ENCODE results near the gene IL23R.

The IL23R gene

DNA sequence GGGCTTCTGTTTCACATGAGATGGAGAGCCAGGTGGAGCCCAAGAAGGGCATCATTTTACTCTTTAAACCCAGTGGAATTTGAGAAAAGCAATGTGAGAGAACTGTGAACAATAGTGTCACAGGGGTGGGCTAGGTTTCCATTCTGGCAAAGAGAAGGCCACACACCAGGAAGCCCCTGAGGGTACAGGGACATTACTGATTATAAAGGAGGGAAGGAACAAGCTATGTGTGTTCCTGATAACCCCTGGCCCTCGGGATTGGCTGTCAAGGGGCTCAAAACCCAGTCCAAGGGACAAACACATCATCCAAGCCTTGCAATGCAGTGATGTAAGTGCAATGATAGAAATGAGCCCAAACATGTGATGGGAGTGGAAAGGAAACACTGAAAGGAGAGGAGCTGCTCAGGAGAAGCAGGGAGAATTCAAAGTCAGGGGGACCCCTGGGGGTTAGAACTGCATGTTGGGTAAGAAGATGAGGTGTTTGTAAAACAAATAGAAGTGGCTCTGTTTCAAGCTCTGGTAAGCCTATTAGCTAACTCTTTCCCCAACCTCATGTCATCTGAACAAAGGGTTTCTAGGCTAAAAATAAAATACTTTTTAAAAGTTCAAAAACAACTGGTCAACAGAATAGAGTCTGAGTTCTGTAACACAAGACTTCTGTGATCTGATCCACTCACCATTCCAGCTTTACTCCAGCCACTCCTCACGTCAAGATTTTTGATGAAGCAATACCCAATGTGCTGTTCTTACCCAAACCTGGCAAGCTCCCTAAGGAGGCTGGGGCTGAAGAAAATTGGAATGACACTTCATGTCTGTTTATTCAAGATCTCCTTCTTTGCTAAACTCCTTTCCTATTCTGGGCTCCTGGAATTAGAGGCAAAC lies 90.3 kb downstream of the IL23R start:
- Mint-ChIP-seq H3K27me3 (ENCODE audit: low read depth) (no peaks in the 10 kb centered on the region), H3K4me3 (no peak overlapping the region), H3K9me3 (peaks cover 15% of the 10 kb centered on the region), H3K36me3 (ENCODE audit: low read depth) (no peaks in the 10 kb centered on the region), H3K27ac (no peak overlapping the region), H3K4me1 (ENCODE audit: low read depth) (no peaks in the 10 kb centered on the region)
- no peak for DNase-seq (ENCODE audit: low spot score)

DNA sequence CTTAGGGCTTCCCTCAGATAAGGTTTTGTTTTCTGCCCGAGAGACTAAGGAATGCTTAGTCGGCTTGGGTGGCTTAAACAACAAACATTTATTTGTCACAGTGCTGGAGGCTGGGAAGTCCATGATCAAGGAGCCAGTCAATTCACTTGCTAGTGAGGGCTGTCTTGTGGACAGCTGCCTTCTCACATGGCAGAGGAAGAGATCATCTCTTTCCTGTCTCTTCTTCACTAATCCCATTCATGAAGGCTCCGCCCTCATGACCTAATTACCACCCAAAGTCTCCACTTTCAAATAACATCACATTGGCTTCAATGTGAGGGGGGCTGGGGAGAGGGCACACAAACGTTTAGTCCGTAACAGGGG lies 90.9 kb downstream of the IL23R start:
- Mint-ChIP-seq H3K4me3 (no peak overlapping the region), H3K27ac (no peak overlapping the region), H3K9me3 (peaks cover 12% of the 10 kb centered on the region), H3K27me3 (ENCODE audit: low read depth) (no peaks in the 10 kb centered on the region), H3K36me3 (ENCODE audit: low read depth) (no peaks in the 10 kb centered on the region), H3K4me1 (ENCODE audit: low read depth) (peaks cover 5% of the 10 kb centered on the region)
- no peak for DNase-seq (ENCODE audit: low spot score)

DNA sequence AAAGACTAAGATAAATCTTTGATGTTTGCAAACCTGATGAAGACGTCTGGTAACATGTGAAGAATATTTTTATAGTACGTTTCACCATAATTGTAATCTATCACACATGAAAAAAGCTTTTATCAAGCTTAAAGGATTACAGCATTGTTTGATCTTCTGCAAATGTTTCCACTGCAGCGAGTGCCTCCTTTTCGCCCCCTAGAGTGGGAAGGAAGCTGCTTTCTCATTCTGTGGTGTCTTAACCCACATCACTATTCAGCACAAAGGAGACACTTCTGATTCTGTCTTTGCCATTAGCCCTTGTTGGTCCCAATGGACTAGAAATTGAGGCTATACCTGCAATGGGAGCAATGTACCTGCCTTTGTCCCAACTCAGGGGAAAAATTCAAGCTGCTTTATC lies 95.4 kb downstream of the IL23R start:
- H3K4me1 Mint-ChIP-seq (ENCODE audit: low read depth) = peaks cover 11% of the 10 kb centered on the region
- no peak overlapping the region for H3K4me3 Mint-ChIP-seq
- no peaks in the 10 kb centered on the region for H3K36me3 Mint-ChIP-seq (ENCODE audit: low read depth)
- no peaks in the 10 kb centered on the region for H3K27me3 Mint-ChIP-seq (ENCODE audit: low read depth)
- peak; percentile 16 for DNase-seq (ENCODE audit: low spot score)
- no peaks in the 10 kb centered on the region for H3K9me3 Mint-ChIP-seq
- H3K27ac Mint-ChIP-seq = no peak overlapping the region

DNA sequence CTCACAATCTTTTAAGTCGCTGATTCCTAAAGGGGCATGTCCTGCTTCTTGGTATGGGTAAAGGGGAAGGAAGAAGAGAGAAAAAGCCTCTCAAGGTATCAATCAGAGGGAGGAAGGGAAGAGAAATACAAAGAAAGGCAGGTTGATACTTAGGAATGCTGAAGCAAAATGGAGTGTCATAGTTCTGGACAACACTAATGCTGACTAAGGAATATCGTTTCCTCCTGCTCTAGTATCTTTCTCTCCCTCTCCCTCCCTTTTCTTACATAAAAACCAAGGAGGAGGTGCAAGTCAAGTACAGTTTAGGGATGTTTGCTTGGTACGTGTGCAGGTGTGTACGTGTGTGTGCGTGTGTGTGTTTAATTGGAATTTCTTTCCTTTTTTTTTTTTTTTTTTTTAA lies 96.5 kb downstream of the IL23R start:
- H3K4me3 Mint-ChIP-seq = no peak overlapping the region
- no peaks in the 10 kb centered on the region for H3K9me3 Mint-ChIP-seq
- peaks cover 11% of the 10 kb centered on the region for H3K4me1 Mint-ChIP-seq (ENCODE audit: low read depth)
- H3K36me3 Mint-ChIP-seq (ENCODE audit: low read depth) = no peaks in the 10 kb centered on the region
- no peaks in the 10 kb centered on the region for H3K27me3 Mint-ChIP-seq (ENCODE audit: low read depth)
- no peak overlapping the region for H3K27ac Mint-ChIP-seq
- DNase-seq (ENCODE audit: low spot score) = no peak

DNA sequence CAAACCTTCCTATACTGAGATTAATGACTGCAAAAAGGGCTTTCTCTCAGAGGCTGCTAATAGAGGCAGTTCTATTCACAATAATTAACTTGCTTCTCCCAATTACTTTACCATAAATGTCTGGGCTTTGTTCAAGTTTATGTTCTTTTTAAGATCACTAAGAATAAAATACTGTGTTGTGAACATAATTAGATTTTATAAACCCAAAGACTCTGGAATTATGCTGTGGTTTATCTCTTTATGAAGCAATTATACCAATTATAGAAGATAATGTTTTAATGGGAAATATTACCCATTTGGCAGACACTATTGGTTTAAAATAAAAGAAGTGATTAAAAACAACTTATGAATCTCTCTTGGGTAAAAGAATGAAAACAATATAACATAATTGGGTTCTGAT lies 97.9 kb downstream of the IL23R start:
- H3K36me3 Mint-ChIP-seq (ENCODE audit: low read depth) = no peaks in the 10 kb centered on the region
- no peak for DNase-seq (ENCODE audit: low spot score)
- no peaks in the 10 kb centered on the region for H3K9me3 Mint-ChIP-seq
- no peaks in the 10 kb centered on the region for H3K27me3 Mint-ChIP-seq (ENCODE audit: low read depth)
- no peak overlapping the region for H3K27ac Mint-ChIP-seq
- H3K4me1 Mint-ChIP-seq (ENCODE audit: low read depth) = peaks cover 11% of the 10 kb centered on the region
- H3K4me3 Mint-ChIP-seq = no peak overlapping the region

DNA sequence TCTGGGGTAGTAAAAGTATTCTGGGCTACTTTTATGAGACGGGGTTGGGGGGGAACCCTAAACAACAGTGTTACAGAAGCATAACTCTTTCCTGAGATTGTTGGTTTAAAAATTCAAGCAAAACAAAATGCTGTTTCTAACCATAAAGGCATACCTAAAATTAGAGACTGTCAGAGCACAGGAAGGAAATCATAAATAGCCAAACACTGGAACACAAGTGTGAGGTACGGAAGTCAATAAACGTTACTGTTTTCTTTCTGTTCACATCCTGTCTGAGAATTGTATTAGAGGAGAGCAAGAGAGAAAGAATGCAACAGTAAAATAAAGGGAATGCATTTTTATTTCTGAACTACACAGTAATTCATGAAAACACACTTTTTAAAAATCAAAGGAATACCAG lies 98.6 kb downstream of the IL23R start:
- H3K9me3 Mint-ChIP-seq = no peaks in the 10 kb centered on the region
- H3K27me3 Mint-ChIP-seq (ENCODE audit: low read depth) = no peaks in the 10 kb centered on the region
- no peaks in the 10 kb centered on the region for H3K36me3 Mint-ChIP-seq (ENCODE audit: low read depth)
- H3K27ac Mint-ChIP-seq = no peak overlapping the region
- no peak for DNase-seq (ENCODE audit: low spot score)
- no peak overlapping the region for H3K4me3 Mint-ChIP-seq
- peaks cover 11% of the 10 kb centered on the region for H3K4me1 Mint-ChIP-seq (ENCODE audit: low read depth)

DNA sequence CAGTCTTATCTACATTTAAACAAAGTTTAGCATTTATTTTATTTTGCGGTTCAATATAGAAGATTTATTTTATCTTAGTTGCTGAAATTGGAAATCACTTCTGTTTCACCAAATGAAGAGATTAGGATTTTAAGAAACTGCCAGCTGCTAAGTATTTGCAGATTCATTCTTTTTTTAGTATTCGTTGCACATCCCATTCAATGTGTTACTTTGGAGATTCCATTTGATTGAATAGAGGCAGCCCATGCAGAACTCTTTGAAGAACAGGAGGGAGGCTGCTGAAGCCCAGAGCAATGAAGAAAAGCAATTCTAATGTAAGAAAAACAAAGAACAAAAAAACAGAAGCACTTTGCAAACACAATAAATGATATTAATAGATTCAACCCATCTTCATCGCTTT lies 102.8 kb downstream of the IL23R start:
- peaks cover 1% of the 10 kb centered on the region for H3K4me1 Mint-ChIP-seq (ENCODE audit: low read depth)
- no peak overlapping the region for H3K27ac Mint-ChIP-seq
- H3K9me3 Mint-ChIP-seq = peaks cover 18% of the 10 kb centered on the region
- DNase-seq (ENCODE audit: low spot score) = no peak
- H3K4me3 Mint-ChIP-seq = no peak overlapping the region
- no peaks in the 10 kb centered on the region for H3K27me3 Mint-ChIP-seq (ENCODE audit: low read depth)
- peaks cover 12% of the 10 kb centered on the region for H3K36me3 Mint-ChIP-seq (ENCODE audit: low read depth)

DNA sequence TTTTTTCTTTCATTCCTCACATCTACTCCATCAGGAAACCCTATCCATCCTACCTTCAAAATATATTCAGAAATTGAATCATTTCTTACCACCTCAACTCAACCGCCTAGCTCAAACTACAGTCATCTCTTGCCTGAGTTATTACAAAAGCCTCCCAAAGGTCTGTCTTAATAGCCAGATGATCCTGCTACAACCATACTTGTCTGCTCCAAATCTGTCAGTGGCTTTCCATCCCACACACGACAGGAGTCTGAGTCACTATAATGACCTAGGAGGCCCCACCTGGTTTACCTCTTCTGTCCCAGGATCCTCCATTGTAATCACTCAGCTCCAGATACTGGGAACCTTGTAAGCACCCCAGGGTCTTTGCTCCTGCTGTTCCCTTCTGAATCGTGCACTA lies 104.3 kb downstream of the IL23R start:
- Mint-ChIP-seq H3K4me3 (no peak overlapping the region), H3K9me3 (peaks cover 18% of the 10 kb centered on the region), H3K27me3 (ENCODE audit: low read depth) (no peaks in the 10 kb centered on the region), H3K36me3 (ENCODE audit: low read depth) (peaks cover 12% of the 10 kb centered on the region), H3K4me1 (ENCODE audit: low read depth) (peaks cover 12% of the 10 kb centered on the region), H3K27ac (no peak overlapping the region)
- DNase-seq (ENCODE audit: low spot score) = no peak

DNA sequence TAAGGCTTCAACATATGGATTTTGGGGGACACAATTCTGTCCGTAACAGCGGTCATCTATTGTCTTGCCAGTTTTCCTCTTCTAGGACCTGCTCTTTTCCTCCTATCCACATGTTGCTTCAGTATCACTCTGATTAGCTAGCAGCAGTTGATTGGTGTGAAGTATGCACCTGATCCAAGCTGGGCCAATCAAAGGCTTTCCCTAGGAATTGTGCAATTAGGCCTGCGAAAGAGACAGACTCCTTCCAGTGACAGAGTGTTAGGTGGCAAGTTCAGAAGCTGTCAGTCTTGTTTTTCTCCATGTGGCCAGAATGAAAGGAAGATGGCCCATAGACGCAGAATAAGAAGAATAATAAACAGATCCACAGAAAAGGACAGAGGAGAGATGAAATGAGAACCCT lies 107.3 kb downstream of the IL23R start:
- Mint-ChIP-seq H3K4me1 (ENCODE audit: low read depth) (peaks cover 16% of the 10 kb centered on the region), H3K9me3 (peaks cover 26% of the 10 kb centered on the region), H3K4me3 (no peak overlapping the region), H3K27ac (no peak overlapping the region), H3K27me3 (ENCODE audit: low read depth) (no peaks in the 10 kb centered on the region), H3K36me3 (ENCODE audit: low read depth) (peaks cover 14% of the 10 kb centered on the region)
- no peak for DNase-seq (ENCODE audit: low spot score)

DNA sequence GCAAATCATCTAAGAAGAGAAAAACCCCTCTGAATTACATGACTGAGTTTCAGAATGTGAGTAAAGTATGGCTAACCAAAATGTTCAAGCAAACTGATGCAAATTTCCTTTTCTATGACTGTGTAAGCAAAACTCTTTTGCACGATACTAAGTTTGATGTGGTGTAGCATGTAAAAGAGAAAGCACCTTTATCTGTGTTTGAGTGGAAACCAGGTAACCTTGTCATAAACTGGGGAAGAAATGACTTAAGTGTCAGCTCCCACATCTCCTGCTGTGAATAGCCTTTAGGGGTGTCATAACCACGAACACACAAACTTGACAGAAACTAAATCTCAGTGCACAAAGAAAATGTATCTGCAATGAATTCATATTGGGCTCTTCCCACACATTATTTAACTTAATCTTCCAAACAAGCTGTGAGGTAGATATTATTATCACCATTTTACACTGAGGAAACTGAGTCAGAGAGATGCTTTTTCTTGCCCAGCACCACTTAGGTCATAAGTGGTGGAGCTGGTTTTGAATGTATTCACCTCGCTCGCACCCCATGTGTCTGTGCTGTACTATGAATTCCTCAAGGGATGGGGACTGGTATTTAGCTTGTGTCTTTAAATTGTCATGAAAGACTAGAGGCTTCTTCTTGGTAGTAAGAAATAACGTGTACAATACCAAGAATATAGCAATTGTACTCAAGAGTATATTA lies 108.5 kb downstream of the IL23R start:
- Mint-ChIP-seq H3K4me1 (ENCODE audit: low read depth) (peaks cover 16% of the 10 kb centered on the region), H3K4me3 (no peak overlapping the region), H3K36me3 (ENCODE audit: low read depth) (peaks cover 14% of the 10 kb centered on the region), H3K9me3 (peaks cover 26% of the 10 kb centered on the region), H3K27ac (peak overlapping the region; percentile 35), H3K27me3 (ENCODE audit: low read depth) (no peaks in the 10 kb centered on the region)
- peak; percentile 50 for DNase-seq (ENCODE audit: low spot score)

DNA sequence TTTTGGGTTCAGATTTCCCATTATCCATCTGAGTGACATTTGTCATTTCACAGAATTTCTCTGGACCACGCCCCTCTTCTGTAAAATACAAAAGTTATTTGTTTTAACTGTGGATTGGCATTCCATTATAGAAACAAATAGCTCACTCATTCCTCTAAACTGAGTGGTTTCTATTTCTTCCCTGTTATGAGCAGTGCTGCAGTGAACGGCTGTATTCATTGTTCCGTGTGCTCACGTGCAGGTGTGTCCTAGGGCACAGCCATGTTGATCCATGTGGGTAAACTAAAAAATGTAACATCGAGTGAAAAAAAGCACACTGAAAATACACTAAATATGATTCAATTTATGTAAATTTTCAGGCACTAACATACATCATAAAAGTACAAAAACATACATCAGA lies 114.4 kb downstream of the IL23R start:
- Mint-ChIP-seq H3K36me3 (ENCODE audit: low read depth) (peaks cover 2% of the 10 kb centered on the region), H3K9me3 (peaks cover 8% of the 10 kb centered on the region), H3K27ac (no peak overlapping the region), H3K4me3 (no peak overlapping the region), H3K27me3 (ENCODE audit: low read depth) (no peaks in the 10 kb centered on the region), H3K4me1 (ENCODE audit: low read depth) (peaks cover 4% of the 10 kb centered on the region)
- no peak for DNase-seq (ENCODE audit: low spot score)

DNA sequence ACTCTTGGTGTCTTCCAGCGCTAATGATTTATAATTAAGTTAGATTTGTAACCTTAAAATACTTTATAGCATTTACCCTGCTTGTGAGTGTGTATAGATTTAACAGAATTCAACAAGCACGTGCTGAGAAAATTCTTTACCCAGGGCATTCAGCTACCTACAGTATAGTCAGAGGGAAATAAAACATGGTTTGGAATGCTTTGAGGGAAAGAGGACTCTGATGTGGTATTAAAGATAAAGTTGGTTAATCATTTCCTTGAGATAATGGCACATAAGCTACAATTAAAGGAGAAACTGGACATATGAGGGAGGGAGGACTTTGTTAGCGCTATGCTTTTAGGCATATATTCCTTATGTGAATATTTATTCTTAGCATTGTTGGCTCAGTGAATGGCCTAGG lies 115.0 kb downstream of the IL23R start:
- no peak for DNase-seq (ENCODE audit: low spot score)
- Mint-ChIP-seq H3K36me3 (ENCODE audit: low read depth) (no peaks in the 10 kb centered on the region), H3K9me3 (peaks cover 2% of the 10 kb centered on the region), H3K27ac (no peak overlapping the region), H3K4me1 (ENCODE audit: low read depth) (peaks cover 9% of the 10 kb centered on the region), H3K4me3 (no peak overlapping the region), H3K27me3 (ENCODE audit: low read depth) (no peaks in the 10 kb centered on the region)

DNA sequence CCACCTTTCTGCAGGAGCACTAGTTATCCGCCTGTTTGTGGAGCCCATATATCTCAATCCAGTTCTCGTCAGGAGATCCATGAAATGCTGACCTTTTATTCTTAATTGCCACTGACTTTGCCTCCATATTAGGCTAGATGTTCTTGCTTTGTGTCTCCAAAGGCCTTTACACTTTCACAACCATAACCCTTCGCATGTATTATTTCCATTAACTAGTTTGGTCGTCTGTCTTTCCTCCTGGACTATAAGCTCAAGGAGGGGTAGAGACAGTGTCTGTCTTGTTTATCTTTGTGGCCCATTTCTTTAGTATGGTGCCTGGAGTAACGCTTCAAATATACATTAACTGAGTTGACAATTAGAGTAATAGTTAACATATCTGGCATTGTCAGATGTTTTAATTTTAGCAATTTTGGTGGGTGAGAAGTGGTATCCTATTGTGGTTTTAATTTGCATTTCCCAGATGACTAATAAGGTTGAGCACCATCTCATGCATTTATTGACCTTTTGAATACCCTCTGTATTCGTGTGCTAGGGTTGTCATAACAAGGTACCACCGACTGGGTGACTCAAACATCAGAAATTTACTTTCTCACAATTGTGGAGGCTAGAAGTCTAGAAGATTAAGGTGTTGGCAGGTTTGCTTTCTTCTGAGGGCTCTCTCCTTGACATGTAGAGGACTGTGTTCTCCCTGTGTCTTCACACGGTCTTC lies 119.7 kb downstream of the IL23R start:
- Mint-ChIP-seq H3K27ac (no peak overlapping the region), H3K4me1 (ENCODE audit: low read depth) (peaks cover 11% of the 10 kb centered on the region), H3K36me3 (ENCODE audit: low read depth) (no peaks in the 10 kb centered on the region), H3K9me3 (peaks cover 2% of the 10 kb centered on the region), H3K27me3 (ENCODE audit: low read depth) (no peaks in the 10 kb centered on the region), H3K4me3 (no peak overlapping the region)
- peak; percentile 26 for DNase-seq (ENCODE audit: low spot score)

DNA sequence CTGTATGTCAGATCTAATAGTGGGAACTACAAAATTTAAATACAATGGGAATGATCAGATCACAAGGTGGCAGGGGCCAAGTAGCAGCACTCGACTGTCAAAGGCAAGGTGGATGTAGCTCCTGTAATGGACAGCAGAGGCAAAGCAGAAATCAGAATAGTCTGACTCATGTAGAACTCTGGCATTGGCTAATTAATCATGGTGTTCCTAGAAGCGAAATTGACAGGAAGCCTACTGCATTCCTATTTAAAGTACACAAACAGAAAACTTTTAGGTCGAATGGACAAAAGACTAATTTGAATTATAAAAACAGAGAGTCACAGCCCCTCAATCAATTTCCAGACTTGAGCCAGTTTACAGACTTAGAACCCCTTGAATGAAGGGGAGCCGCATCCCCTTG lies 124.0 kb downstream of the IL23R start:
- H3K4me3 Mint-ChIP-seq = no peak overlapping the region
- H3K27me3 Mint-ChIP-seq (ENCODE audit: low read depth) = no peaks in the 10 kb centered on the region
- H3K27ac Mint-ChIP-seq = no peak overlapping the region
- H3K4me1 Mint-ChIP-seq (ENCODE audit: low read depth) = peaks cover 30% of the 10 kb centered on the region
- H3K9me3 Mint-ChIP-seq = peaks cover 17% of the 10 kb centered on the region
- H3K36me3 Mint-ChIP-seq (ENCODE audit: low read depth) = peaks cover 2% of the 10 kb centered on the region
- no peak for DNase-seq (ENCODE audit: low spot score)

Data from T-helper 2 cell treated with Interferon-gamma antibody and Interleukin-4, amounts not matched to agents 5 μg/mL and 100 μg/mL, for 36 hours (primary cell).